Trophoblast cell (in vitro differentiated cells and primary cell): ENCODE data around the gene TLR2.

ENCODE experiments used
- DNase-seq, 2 donors: peaks; one replicate each; pipeline ENCODE4 v3.0.0-alpha.2; 2016
- H2AFZ ChIP-seq: 2 replicates; pipeline ENCODE4 v1.6.1; 2013; ENCODE audit warnings: low read length, moderate library complexity, mild to moderate bottlenecking; ENCODE audit not compliant: insufficient read depth, poor library complexity
- H2AK5ac ChIP-seq: 2 replicates; pipeline ENCODE4 v1.6.1; 2013; ENCODE audit warnings: mild to moderate bottlenecking, low read length
- H2BK120ac ChIP-seq: 2 replicates; pipeline ENCODE4 v1.6.1; 2013; ENCODE audit warnings: low read length, mild to moderate bottlenecking, moderate library complexity; ENCODE audit not compliant: insufficient read depth, poor library complexity
- H2BK12ac ChIP-seq: 2 replicates; pipeline ENCODE4 v1.6.1; 2013; ENCODE audit warnings: mild to moderate bottlenecking, low read length, moderate library complexity
- H2BK5ac ChIP-seq: 2 replicates; pipeline ENCODE4 v1.6.1; 2013; ENCODE audit warnings: low read length, low read depth, moderate library complexity, mild to moderate bottlenecking; ENCODE audit not compliant: poor library complexity
- H3K14ac ChIP-seq: 2 replicates; pipeline ENCODE4 v1.6.1; 2013; ENCODE audit warnings: mild to moderate bottlenecking, low read length
- H3K18ac ChIP-seq: 2 replicates; pipeline ENCODE4 v1.6.1; 2013; ENCODE audit warnings: mild to moderate bottlenecking, low read length
- H3K23ac ChIP-seq: 2 replicates; pipeline ENCODE4 v1.6.1; 2013; ENCODE audit warnings: low read length
- H3K27ac ChIP-seq: 2 replicates; pipeline ENCODE4 v1.5.1; 2013; ENCODE audit warnings: low read depth, mild to moderate bottlenecking, inconsistent platforms, low read length, moderate library complexity
- H3K27me3 ChIP-seq: 2 replicates; pipeline ENCODE4 v1.6.1; 2013; ENCODE audit warnings: inconsistent platforms, mild to moderate bottlenecking, low read length, moderate library complexity; ENCODE audit not compliant: insufficient read depth
- H3K36me3 ChIP-seq, 2 experiments: 1 replicate in 1 of 2; 2 replicates in 1 of 2; pipeline ENCODE4 v1.6.1; 2013; ENCODE audit warnings: low read length in 2 of 2, mild to moderate bottlenecking in 2 of 2, moderate library complexity in 1 of 2; ENCODE audit not compliant: insufficient read depth in 2 of 2, control insufficient read depth in 1 of 2
- H3K4ac ChIP-seq: 2 replicates; pipeline ENCODE4 v1.6.1; 2013; ENCODE audit warnings: low read depth, mild to moderate bottlenecking, low read length, moderate library complexity
- H3K4me1 ChIP-seq, 2 experiments: 1 replicate in 1 of 2; 2 replicates in 1 of 2; pipeline ENCODE4 v1.6.1; 2013; ENCODE audit warnings: low read length in 2 of 2, mild to moderate bottlenecking in 2 of 2, moderate library complexity in 1 of 2; ENCODE audit not compliant: insufficient read depth in 2 of 2, control insufficient read depth in 1 of 2
- H3K4me2 ChIP-seq: 2 replicates; pipeline ENCODE4 v1.6.1; 2013; ENCODE audit warnings: inconsistent platforms, mild to moderate bottlenecking, low read length, moderate library complexity
- H3K4me3 ChIP-seq: 2 replicates; pipeline ENCODE4 v1.5.1; 2013; ENCODE audit warnings: mild to moderate bottlenecking, low read depth, low read length, inconsistent platforms
- H3K79me1 ChIP-seq: one replicate; pipeline ENCODE4 v1.6.1; 2013; ENCODE audit warnings: low read length
- H3K79me2 ChIP-seq: 2 replicates; pipeline ENCODE4 v1.6.1; 2013; ENCODE audit warnings: low read length, mild to moderate bottlenecking; ENCODE audit not compliant: control insufficient read depth, insufficient read depth, poor library complexity
- H3K9ac ChIP-seq: 2 replicates; pipeline ENCODE4 v1.6.1; 2013; ENCODE audit warnings: mild to moderate bottlenecking, low read length
- H3K9me3 ChIP-seq: 2 replicates; pipeline ENCODE4 v1.6.1; 2013; ENCODE audit warnings: low read depth, mild to moderate bottlenecking, control low read depth, inconsistent platforms, low read length; ENCODE audit not compliant: insufficient read depth
- H4K12ac ChIP-seq: 2 replicates; pipeline ENCODE4 v1.6.1; 2013; ENCODE audit warnings: low read depth, mild to moderate bottlenecking, low read length, moderate library complexity
- H4K8ac ChIP-seq: 2 replicates; pipeline ENCODE4 v1.6.1; 2013; ENCODE audit warnings: low read depth, mild to moderate bottlenecking, low read length, moderate library complexity
- H4K91ac ChIP-seq: one replicate; pipeline ENCODE4 v1.6.1; 2013; ENCODE audit warnings: low read depth, mild to moderate bottlenecking, low read length, moderate library complexity
- WGBS: extraction: QIAGEN DNeasy Blood & Tissue Kit; methylation state at CpG from one replicate; pipeline ENCODE4 v1.1.7; 2013; ENCODE audit warnings: missing lambda C conversion rate; ENCODE audit not compliant: insufficient read length, insufficient coverage; ENCODE audit errors: extremely low coverage; 5-methylcytosine and 5-hydroxymethylcytosine counted together

Gene TLR2

DNA sequence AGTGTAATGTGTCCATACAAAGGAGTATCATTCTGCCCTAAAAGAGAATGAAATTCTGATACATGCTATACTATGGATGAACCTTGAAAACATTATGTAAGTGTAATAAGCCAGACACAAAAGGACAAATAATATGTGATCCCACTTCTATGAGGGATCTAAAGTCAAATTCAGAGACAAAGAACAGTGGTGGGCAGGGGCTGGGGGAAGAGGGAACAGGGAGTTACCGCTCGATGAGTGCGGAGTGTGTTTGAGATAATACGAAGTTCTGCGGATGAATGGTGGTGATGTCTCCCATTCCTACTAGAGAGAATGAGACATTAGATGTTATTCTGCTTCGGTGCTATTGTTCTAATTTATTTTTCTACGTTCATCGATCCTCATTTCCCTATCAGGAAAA, 46.1 kb upstream of the TLR2 start:
- H3K79me2 ChIP-seq, result no peaks in the 10 kb centered on the region
- peaks cover 5% of the 10 kb centered on the region in 2 experiments for H3K36me3 ChIP-seq
- H2BK120ac ChIP-seq, result no peak overlapping the region
- no peaks in the 10 kb centered on the region for H3K79me1 ChIP-seq
- H3K4ac ChIP-seq, result no peak overlapping the region
- no peak overlapping the region for H4K8ac ChIP-seq
- no peak overlapping the region for H3K4me3 ChIP-seq
- H3K9ac ChIP-seq, result no peak overlapping the region
- no peak overlapping the region for H2BK12ac ChIP-seq
- no peak for DNase-seq
- 100% methylated on average over 4 of the region's 8 CpGs for WGBS
- no peak overlapping the region for H3K27ac ChIP-seq
- no peak overlapping the region for H4K12ac ChIP-seq
- H3K4me2 ChIP-seq, result no peak overlapping the region
- no peak overlapping the region for H3K18ac ChIP-seq
- H2AK5ac ChIP-seq, result no peak overlapping the region
- no peak overlapping the region for H2AFZ ChIP-seq
- no peaks in the 10 kb centered on the region for H3K4me1 ChIP-seq
- no peak overlapping the region for H3K14ac ChIP-seq
- no peak overlapping the region for H2BK5ac ChIP-seq
- H3K27me3 ChIP-seq, result no peaks in the 10 kb centered on the region
- no peak overlapping the region for H4K91ac ChIP-seq
- H3K23ac ChIP-seq, result no peak overlapping the region
- H3K9me3 ChIP-seq, result no peaks in the 10 kb centered on the region

DNA sequence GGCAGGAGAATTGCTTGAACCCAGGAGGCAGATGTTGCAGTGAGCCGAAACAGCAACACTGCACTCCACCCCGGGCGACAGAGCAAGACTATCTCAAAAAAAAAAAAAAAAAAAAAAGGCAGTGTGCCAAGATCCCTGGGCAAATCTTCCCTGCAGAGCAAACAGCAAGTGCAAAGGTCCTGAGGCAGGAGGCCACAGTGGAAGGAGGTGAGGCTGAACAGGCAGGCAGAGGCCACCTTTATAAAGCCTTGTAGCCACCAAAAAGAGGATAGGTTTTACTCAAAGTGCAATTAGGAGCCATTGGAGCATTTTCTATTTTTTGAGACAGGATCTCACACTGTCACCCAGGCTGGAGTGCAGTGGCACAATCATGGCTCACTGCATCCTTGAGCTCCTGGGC, 45.1 kb upstream of the TLR2 start:
- H3K79me1 ChIP-seq, result no peaks in the 10 kb centered on the region

DNA sequence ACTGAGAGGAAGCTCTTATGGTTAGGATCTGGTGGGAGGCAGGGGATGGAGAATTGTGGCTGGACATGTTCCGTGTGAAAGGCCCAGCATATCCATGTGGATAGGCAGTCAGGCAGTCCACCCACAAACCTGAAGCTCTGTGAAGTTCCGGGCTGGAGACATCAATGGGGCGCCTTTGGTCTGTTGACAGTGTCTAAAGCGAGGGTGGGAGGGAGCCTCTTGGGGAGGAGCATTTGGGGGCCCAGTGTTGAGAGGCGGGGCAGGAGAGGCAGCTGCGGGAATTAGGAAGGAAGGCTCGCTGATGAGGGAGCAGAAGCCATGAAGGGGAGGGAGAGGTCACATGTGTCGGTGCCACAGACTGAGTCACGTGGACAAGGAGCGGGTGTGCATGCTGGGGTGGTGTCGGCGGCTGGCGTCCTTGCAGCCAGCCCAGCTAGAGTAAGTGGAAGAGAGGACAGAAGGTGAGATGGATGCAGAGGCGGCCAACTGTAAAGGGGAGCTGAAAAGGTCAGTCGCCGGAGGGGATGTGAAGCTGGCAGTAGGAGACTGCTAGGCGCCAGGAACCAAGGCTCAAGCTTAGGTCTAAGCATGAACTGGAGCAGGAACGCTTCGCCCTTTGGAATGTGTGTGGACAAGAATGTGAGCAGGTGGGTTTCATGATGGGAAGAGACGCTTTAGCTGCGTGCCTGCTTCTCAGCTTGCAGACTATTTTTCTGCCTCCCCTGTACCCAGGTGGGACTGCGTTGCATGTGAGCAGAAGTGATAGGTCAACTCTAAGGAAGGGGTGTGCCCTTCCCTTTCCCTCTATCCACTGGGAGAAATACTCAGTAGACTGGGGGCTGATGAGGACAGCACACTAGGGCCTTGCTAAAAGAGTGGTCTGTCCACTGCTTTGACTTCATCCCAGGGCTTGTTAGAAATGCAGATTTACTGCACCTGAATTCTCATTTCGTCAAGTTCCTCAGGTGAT, 44.0 kb upstream of the TLR2 start:
- H3K4me3 ChIP-seq, result no peak overlapping the region

More for the DNA sequence above, 45.1 kb upstream of the TLR2 start:
- no peak overlapping the region for H3K4me2 ChIP-seq
- no peak overlapping the region for H3K18ac ChIP-seq
- H2BK5ac ChIP-seq, result no peak overlapping the region
- no peak overlapping the region for H3K14ac ChIP-seq
- no CpG with 5 or more reads among the region's 3 CpGs for WGBS
- no peak overlapping the region for H3K4me3 ChIP-seq
- peaks cover 5% of the 10 kb centered on the region in 2 experiments for H3K36me3 ChIP-seq
- H4K91ac ChIP-seq, result no peak overlapping the region
- H3K27me3 ChIP-seq, result no peaks in the 10 kb centered on the region
- no peak overlapping the region for H3K23ac ChIP-seq
- H4K8ac ChIP-seq, result no peak overlapping the region
- H3K79me2 ChIP-seq, result no peaks in the 10 kb centered on the region
- H2BK120ac ChIP-seq, result no peak overlapping the region
- DNase-seq, result no peak
- no peak overlapping the region for H4K12ac ChIP-seq
- H3K27ac ChIP-seq, result no peak overlapping the region
- no peaks in the 10 kb centered on the region for H3K9me3 ChIP-seq
- no peaks in the 10 kb centered on the region for H3K4me1 ChIP-seq
- no peak overlapping the region for H3K9ac ChIP-seq
- no peak overlapping the region for H2AK5ac ChIP-seq
- no peak overlapping the region for H2BK12ac ChIP-seq
- H2AFZ ChIP-seq, result no peak overlapping the region
- no peak overlapping the region for H3K4ac ChIP-seq

DNA sequence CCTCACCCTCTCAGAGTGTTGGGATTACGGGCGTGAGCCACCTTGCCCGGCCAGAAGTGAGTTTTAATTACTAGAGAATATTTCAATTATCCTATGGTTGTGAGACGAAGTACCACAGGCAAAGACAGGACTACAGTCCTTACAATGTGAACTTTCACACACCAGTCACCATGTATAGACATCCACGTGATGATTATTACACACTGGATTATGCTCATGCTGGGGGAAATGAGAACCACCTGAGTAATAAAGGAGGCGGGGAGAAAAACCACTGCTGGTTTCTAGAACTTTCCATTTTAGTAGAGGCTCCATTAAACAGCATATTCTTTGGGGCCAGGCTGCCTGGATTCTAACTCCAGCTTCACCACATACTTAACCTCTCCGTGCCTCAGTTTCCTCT, 42.5 kb upstream of the TLR2 start:
- no peak overlapping the region for H2AFZ ChIP-seq
- no peak overlapping the region for H3K4me2 ChIP-seq
- H3K4me1 ChIP-seq, result no peaks in the 10 kb centered on the region
- H4K12ac ChIP-seq, result no peak overlapping the region
- no CpG with 5 or more reads among the region's 7 CpGs for WGBS
- peaks cover 2% of the 10 kb centered on the region for H3K9me3 ChIP-seq
- no peaks in the 10 kb centered on the region for H3K36me3 ChIP-seq
- no peak overlapping the region for H3K9ac ChIP-seq
- H2AK5ac ChIP-seq, result no peak overlapping the region
- no peak overlapping the region for H2BK12ac ChIP-seq
- H2BK120ac ChIP-seq, result no peak overlapping the region
- no peak for DNase-seq
- H4K8ac ChIP-seq, result no peak overlapping the region
- H3K4me3 ChIP-seq, result no peak overlapping the region
- no peak overlapping the region for H3K27ac ChIP-seq
- H3K23ac ChIP-seq, result no peak overlapping the region
- H2BK5ac ChIP-seq, result no peak overlapping the region
- no peaks in the 10 kb centered on the region for H3K27me3 ChIP-seq
- no peaks in the 10 kb centered on the region for H3K79me2 ChIP-seq
- no peak overlapping the region for H3K4ac ChIP-seq
- no peak overlapping the region for H3K14ac ChIP-seq
- no peak overlapping the region for H4K91ac ChIP-seq
- H3K79me1 ChIP-seq, result no peaks in the 10 kb centered on the region
- H3K18ac ChIP-seq, result no peak overlapping the region

More for the DNA sequence above, 44.0 kb upstream of the TLR2 start:
- Histone ChIP-seq H3K79me2 (no peaks in the 10 kb centered on the region), H3K23ac (no peak overlapping the region), H3K14ac (no peak overlapping the region), H3K36me3 (peaks cover 5% of the 10 kb centered on the region in 2 experiments), H3K18ac (no peak overlapping the region), H2BK5ac (no peak overlapping the region), H3K9me3 (no peaks in the 10 kb centered on the region), H2BK12ac (no peak overlapping the region), H3K4me1 (no peaks in the 10 kb centered on the region), H2AK5ac (no peak overlapping the region), H3K27me3 (no peaks in the 10 kb centered on the region), H3K27ac (no peak overlapping the region), H2AFZ (no peak overlapping the region), H2BK120ac (no peak overlapping the region), H3K4me2 (no peak overlapping the region), H4K12ac (no peak overlapping the region), H3K4ac (no peak overlapping the region), H4K91ac (no peak overlapping the region), H4K8ac (no peak overlapping the region), H3K79me1 (no peaks in the 10 kb centered on the region), H3K9ac (no peak overlapping the region)
- no CpG with 5 or more reads among the region's 23 CpGs for WGBS
- DNase-seq, result no peak
